ENCODE results near the gene PHKG1.
"Not testable (repeated sequence)": the region's sequence is repeated elsewhere in the genome, so short reads cannot be mapped to it uniquely, and the experiment has no call there.

Gene PHKG1

GRCh38 chr7:56045758-56046157 lies 47.0 kb downstream of the PHKG1 start:
- not testable (repeated sequence) for DNase-seq (ENCODE audit: low spot score)

GRCh38 chr7:56040730-56041129 lies 52.0 kb downstream of the PHKG1 start:
- peak; percentile 18 for DNase-seq (ENCODE audit: low spot score)

- peak; percentile 77 for DNase-seq (ENCODE audit: low spot score)
Observed at GRCh38 chr7:56033671-56034432, 58.9 kb downstream of the PHKG1 start.

GRCh38 chr7:56032578-56032977 lies 60.2 kb downstream of the PHKG1 start:
- DNase-seq (ENCODE audit: low spot score), result not testable (repeated sequence)

- DNase-seq (ENCODE audit: low spot score), result not testable (repeated sequence)
Observed at GRCh38 chr7:56031556-56031955, 61.2 kb downstream of the PHKG1 start.

GRCh38 chr7:56030340-56030739 lies 62.4 kb downstream of the PHKG1 start:
- DNase-seq (ENCODE audit: low spot score), result no peak
